H1 (cell line): ENCODE results near the gene CDH22.

ENCODE experiments used
- CTCF ChIP-seq, 3 experiments: IDR thresholded peaks; 1 replicate in 2 of 3; 2 replicates in 1 of 3; pipeline versions ENCODE4 v1.5.1 to v1.6.1; 2011; ENCODE audit warnings: low read length in 3 of 3, mild to moderate bottlenecking in 3 of 3, inconsistent platforms in 2 of 3, low read depth in 1 of 3, moderate library complexity in 1 of 3; ENCODE audit not compliant: insufficient read depth in 1 of 3; ENCODE audit errors: control extremely low read depth in 1 of 3
- EP300 ChIP-seq, 2 experiments: IDR thresholded peaks; 1 replicate in 1 of 2; 2 replicates in 1 of 2; pipeline ENCODE4 v1.6.1; 2011 to 2012; ENCODE audit warnings: low read depth in 2 of 2, low read length in 2 of 2, mild to moderate bottlenecking in 2 of 2, borderline replicate concordance in 1 of 2, inconsistent platforms in 1 of 2, moderate library complexity in 1 of 2
- KDM5A ChIP-seq: fragments of 200-600 bp; IDR thresholded peaks from 2 replicates; pipeline ENCODE4 v1.7.1; 2012; ENCODE audit warnings: mild to moderate bottlenecking, low read length, inconsistent platforms, mixed read lengths
- POLR2A ChIP-seq, 2 experiments: IDR thresholded peaks; 1 replicate in 1 of 2; 2 replicates in 1 of 2; pipeline ENCODE4 v1.6.1; 2011; ENCODE audit warnings: low read depth in 2 of 2, low read length in 2 of 2, mild to moderate bottlenecking in 2 of 2; ENCODE audit errors: control extremely low read depth in 1 of 2
- TCF12 ChIP-seq: IDR thresholded peaks from 2 replicates; pipeline ENCODE4 v1.6.1; 2011; ENCODE audit warnings: low read depth, mild to moderate bottlenecking, low read length

GRCh38 chr20:46207793-46208192, 100.5 kb downstream of the CDH22 start:
- no peak for TF ChIP-seq KDM5A
- TF ChIP-seq POLR2A (IDR thresholded peaks at IDR 0.05; ENCODE audit: control extremely low read depth in 1 of 2, low read depth in 2 of 2, low read length in 2 of 2): no peak
- no peak for TF ChIP-seq CTCF (IDR thresholded peaks at IDR 0.05; ENCODE audit: control extremely low read depth in 1 of 3, insufficient read depth in 1 of 3, low read depth in 1 of 3, low read length in 3 of 3)
- no peak for TF ChIP-seq TCF12
- TF ChIP-seq EP300 (IDR thresholded peaks at IDR 0.05; ENCODE audit: borderline replicate concordance in 1 of 2, low read depth in 2 of 2, low read length in 2 of 2): no peak
